Fibroblast of mammary gland (primary cell): ENCODE results near the gene ALG14.

ENCODE experiments used
- DNase-seq: peaks from one replicate; pipeline ENCODE4 v3.0.0-alpha.2; 2010; ENCODE audit warnings: low read depth
- H3K4me3 ChIP-seq: 2 replicates; pipeline ENCODE4 v1.5.1; 2011; ENCODE audit warnings: low read depth, mild to moderate bottlenecking, low read length, moderate library complexity; ENCODE audit not compliant: control insufficient read depth
- CTCF ChIP-seq: conservative IDR thresholded peaks from 2 replicates; pipeline ENCODE4 v1.5.1; 2011; ENCODE audit warnings: low read depth, low read length, inconsistent platforms; ENCODE audit not compliant: control insufficient read depth, insufficient read depth

ALG14 gene

GRCh38 chr1:94993931-94994645, 78.7 kb downstream of the ALG14 start:
- no peak for DNase-seq
- TF ChIP-seq CTCF: no peak
- H3K4me3 ChIP-seq: no peak overlapping the region

- no peak for DNase-seq
- H3K4me3 ChIP-seq: no peak overlapping the region
- no peak for TF ChIP-seq CTCF
Measured at GRCh38 chr1:94992863-94993563, 79.7 kb downstream of the ALG14 start.

- H3K4me3 ChIP-seq: no peak overlapping the region
- no peak for DNase-seq
- TF ChIP-seq CTCF: no peak
Measured at GRCh38 chr1:94992161-94992560, 80.6 kb downstream of the ALG14 start.

GRCh38 chr1:94989911-94990473, 82.8 kb downstream of the ALG14 start:
- H3K4me3 ChIP-seq: no peak overlapping the region
- DNase-seq: peak; percentile 73

GRCh38 chr1:94989398-94989797, 83.4 kb downstream of the ALG14 start:
- no peak for DNase-seq
- H3K4me3 ChIP-seq: no peak overlapping the region
- no peak for TF ChIP-seq CTCF

More at GRCh38 chr1:94989911-94990473, 82.8 kb downstream of the ALG14 start:
- no peak for TF ChIP-seq CTCF

- no peak for TF ChIP-seq CTCF
- DNase-seq: no peak
- no peak overlapping the region for H3K4me3 ChIP-seq
Measured at GRCh38 chr1:94988356-94988755, 84.4 kb downstream of the ALG14 start.
